VCaP (cell line): ENCODE data around the gene OVOL2.
"Not testable (repeated sequence)": the region's sequence is repeated elsewhere in the genome, so short reads cannot be mapped to it uniquely, and the experiment has no call there.

ENCODE experiments used
- H3K27ac ChIP-seq: fragments of 450-650 bp; 2 replicates; pipeline ENCODE4 v1.5.1; 2017
- TF ChIP-seq, protein P1 (sequence below): fragments of 450-650 bp; conservative IDR thresholded peaks from 2 replicates; pipeline ENCODE4 v1.5.1; 2017; ENCODE audit warnings: mild to moderate bottlenecking, moderate library complexity

Gene OVOL2

DNA sequence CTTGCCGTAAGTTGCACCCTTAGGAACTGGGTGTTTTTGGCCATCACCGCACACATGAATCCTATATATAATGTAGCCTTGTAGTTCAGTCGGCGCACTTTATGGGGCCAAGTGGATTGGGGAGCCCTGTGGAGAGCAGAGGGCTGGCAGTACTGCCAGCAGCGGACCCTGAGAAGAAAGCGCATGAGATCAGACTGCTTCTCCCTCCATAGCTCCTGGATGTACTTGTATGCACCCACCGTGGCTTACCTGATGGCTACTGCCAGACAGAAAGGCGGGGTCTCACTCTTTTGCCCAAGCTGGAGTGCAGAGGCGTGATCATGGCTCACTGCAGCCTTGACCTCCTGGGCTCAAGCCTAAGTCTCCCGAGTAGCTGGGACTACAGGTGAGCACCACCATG, 32.8 kb upstream of the OVOL2 start:
- no peak overlapping the region for H3K27ac ChIP-seq
- TF ChIP-seq, protein P1, sequence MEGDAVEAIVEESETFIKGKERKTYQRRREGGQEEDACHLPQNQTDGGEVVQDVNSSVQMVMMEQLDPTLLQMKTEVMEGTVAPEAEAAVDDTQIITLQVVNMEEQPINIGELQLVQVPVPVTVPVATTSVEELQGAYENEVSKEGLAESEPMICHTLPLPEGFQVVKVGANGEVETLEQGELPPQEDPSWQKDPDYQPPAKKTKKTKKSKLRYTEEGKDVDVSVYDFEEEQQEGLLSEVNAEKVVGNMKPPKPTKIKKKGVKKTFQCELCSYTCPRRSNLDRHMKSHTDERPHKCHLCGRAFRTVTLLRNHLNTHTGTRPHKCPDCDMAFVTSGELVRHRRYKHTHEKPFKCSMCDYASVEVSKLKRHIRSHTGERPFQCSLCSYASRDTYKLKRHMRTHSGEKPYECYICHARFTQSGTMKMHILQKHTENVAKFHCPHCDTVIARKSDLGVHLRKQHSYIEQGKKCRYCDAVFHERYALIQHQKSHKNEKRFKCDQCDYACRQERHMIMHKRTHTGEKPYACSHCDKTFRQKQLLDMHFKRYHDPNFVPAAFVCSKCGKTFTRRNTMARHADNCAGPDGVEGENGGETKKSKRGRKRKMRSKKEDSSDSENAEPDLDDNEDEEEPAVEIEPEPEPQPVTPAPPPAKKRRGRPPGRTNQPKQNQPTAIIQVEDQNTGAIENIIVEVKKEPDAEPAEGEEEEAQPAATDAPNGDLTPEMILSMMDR = no peak

DNA sequence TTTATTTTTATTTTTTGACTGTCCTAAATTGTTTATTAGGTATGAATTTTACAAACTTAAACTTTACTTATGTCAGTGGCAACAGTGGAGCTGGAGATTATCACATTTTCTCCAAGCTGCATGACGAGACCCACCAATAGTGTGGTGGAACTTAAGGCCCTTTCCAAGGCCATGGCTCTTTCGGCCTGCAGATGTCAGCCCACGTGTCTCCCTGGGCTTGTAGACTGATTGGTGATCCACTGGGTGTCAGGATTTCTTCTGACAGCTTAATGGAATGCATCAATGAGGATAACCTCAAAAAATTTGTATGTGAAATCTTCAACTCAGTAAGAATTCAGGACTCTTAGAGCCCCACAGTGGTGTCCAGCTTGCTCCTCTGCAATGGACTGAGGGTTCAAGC, 32.3 kb upstream of the OVOL2 start:
- H3K27ac ChIP-seq = no peak overlapping the region
- TF ChIP-seq, protein P1 = no peak

DNA sequence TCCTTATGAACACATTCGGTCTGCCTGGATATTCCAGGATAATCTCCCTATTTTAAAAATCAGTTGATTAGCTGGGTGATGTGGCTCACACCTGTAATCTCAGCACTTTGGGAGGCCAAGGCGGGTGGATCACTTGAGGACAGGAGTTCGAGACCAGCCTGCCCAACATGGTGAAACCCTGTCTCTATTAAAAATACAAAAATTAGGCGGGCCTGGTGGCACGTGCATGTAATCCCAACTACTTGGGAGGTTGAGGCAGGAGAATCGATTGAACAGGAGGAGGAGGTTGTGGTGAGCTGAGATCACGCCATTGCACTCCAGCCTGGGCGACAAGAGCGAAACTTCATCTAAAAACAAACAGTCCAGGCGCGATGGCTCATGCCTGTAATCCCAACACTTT, 31.1 kb upstream of the OVOL2 start:
- not testable (repeated sequence) for H3K27ac ChIP-seq

GRCh38 chr20:18088298-18088697, 30.6 kb upstream of the OVOL2 start:
- not testable (repeated sequence) for H3K27ac ChIP-seq

DNA sequence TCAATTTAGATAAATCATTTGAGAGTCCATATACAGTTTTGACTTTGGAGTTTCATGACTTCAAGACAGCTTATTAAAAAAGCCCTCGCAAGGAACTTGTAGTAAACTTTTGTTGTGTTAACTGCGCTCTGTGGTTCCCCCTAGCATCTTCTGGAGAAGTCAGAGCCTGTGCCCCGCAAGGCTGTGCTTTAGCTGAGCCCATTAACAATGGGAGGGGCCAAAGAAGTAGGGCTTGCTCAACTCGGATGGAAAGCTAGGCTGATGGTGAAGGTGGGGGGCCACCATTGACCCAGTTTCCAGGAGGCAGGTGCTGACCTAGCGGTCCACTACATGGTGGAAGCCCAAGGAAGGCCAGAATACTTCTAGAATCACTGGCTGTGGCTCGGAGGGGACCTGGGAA, 29.3 kb upstream of the OVOL2 start:
- no peak overlapping the region for H3K27ac ChIP-seq
- TF ChIP-seq, protein P1 = no peak

GRCh38 chr20:18080836-18081235, 23.1 kb upstream of the OVOL2 start:
- not testable (repeated sequence) for H3K27ac ChIP-seq

- TF ChIP-seq, protein P1 = no peak
Measured at GRCh38 chr20:18079756-18080353, 22.1 kb upstream of the OVOL2 start.

GRCh38 chr20:18077157-18077556, 19.4 kb upstream of the OVOL2 start:
- TF ChIP-seq, protein P1 = no peak
- H3K27ac ChIP-seq = no peak overlapping the region

More at GRCh38 chr20:18079756-18080353, 22.1 kb upstream of the OVOL2 start:
- no peak overlapping the region for H3K27ac ChIP-seq

GRCh38 chr20:18072532-18072931, 14.8 kb upstream of the OVOL2 start:
- no peak overlapping the region for H3K27ac ChIP-seq
- TF ChIP-seq, protein P1 = no peak
